Pancreas (tissue), 10 donors: ENCODE measurements around the gene GRK5. TPM values are rescaled to one million over a fixed set of nuclear protein-coding genes. Genes with fewer than 3 reads are reported as not detected.

Experiments used
- ATAC-seq, 4 donors: fragments of 200-7000 bp; cut with Tn5 transposase; one replicate each; pipeline versions ENCODE4 v1.8.0 to v1.9.1; 2020; ENCODE audit warnings: mild to moderate bottlenecking in 4 of 4, moderate library complexity in 4 of 4
- DNase-seq, 6 donors: peaks; one replicate each; pipeline ENCODE4 v3.0.0-alpha.2; 2020
- FAIRE-seq: peaks from 2 replicates; lab custom pipeline; 2012; peaks lifted over from hg19 to GRCh38; lab: Jason Lieb, UNC
- H3K27ac ChIP-seq, 4 donors: fragments of 200-600 bp; sonication (generic); 1 replicate in 3 of 4; 2 replicates in 1 of 4; pipeline versions ENCODE4 v1.5.0 to v1.8.0; 2020
- H3K27me3 ChIP-seq, 4 donors: fragments of 200-600 bp; one replicate each; pipeline ENCODE4 v1.8.0; 2021
- H3K36me3 ChIP-seq, 3 donors: fragments of 200-600 bp; sonication (generic) in 1 of 3; one replicate each; pipeline versions ENCODE4 v1.5.0 to v1.8.0; 2020 to 2021
- H3K4me1 ChIP-seq, 3 donors: fragments of 200-600 bp; one replicate each; pipeline ENCODE4 v1.8.0; 2021
- H3K4me3 ChIP-seq, 4 donors: fragments of 200-600 bp; sonication (generic) in 2 of 4; one replicate each; pipeline versions ENCODE4 v1.5.0 to v1.8.0; 2020 to 2021
- H3K9me3 ChIP-seq, 4 donors: fragments of 200-600 bp; one replicate each; pipeline ENCODE4 v1.8.0; 2021
- CTCF ChIP-seq, 4 donors: fragments of 200-600 bp; sonication (generic) in 3 of 4; IDR thresholded peaks; one replicate each; pipeline versions ENCODE4 v1.5.0 to v1.8.0; 2021; ENCODE audit warnings: antibody characterized with exemption in 4 of 4
- WGBS, 2 donors: extraction: QIAGEN DNeasy Blood & Tissue Kit; methylation state at CpG; one replicate each; pipeline ENCODE4 v1.1.7; 2013; 5-methylcytosine and 5-hydroxymethylcytosine counted together
- intact Hi-C, 3 donors: fragments of 100-400 bp; cut with DNase I; formaldehyde crosslinking; loops; one replicate each; pipeline versions ENCODE4 v1.11.1 to v1.14.2; 2022
- polyA plus RNA-seq, 2 donors: library from polyadenylated mRNA; stranded (reverse); fragments of 200-250 nt; gene quantifications; one replicate each; pipeline ENCODE4 v1.2.3, GENCODE V29; 2013
- total RNA-seq, 6 donors: library from RNA; stranded (reverse); fragmentation: NEBNext Ultra II Directional in 4 of 6; extraction: Animal tissue kit (Norgen Biotek cat#: 25700) in 4 of 6; gene quantifications; one replicate each; pipeline versions ENCODE4 v1.2.1 to v1.2.4, GENCODE V29; 2021 to 2023
- donor health status: healthy with polysubstance abuse.
- donor health status: DM: no; HTN: no; CAD: no; lungs with moderate emphysema.
- donor health status: DM: no; HTN: no; CAD: no.
- donor health status: control.
- donor health status: control.
- donor health status: Bipolar disorder and iron deficiency.
- donor health status: DM: yes; HTN: yes; CAD: no.
- donor health status: DM: no; HTN: no; CAD: no.
- donor health status: DM: no; HTN: no; CAD: no.
- donor health status: DM: yes; HTN: yes; CAD: no.

GRK5 gene
- total and polyA plus RNA-seq, 8 donors, result 1.4 to 6.0 (median 2.5) TPM

GRCh38 chr10:119352807-119353206 lies 145.4 kb downstream of the GRK5 start:
- TF ChIP-seq CTCF (IDR thresholded peaks at IDR 0.05), result no peak
- DNase-seq (no peak), ATAC-seq (no peak), FAIRE-seq (no peak)
- intact Hi-C loops, result no loop called here
- no peaks in the 10 kb centered on the region for H3K9me3 ChIP-seq
- no peak overlapping the region for H3K27ac ChIP-seq
- H3K27me3 ChIP-seq, result no peaks in the 10 kb centered on the region
- H3K4me1 ChIP-seq, result peaks cover 0 to 4% (median 0%) of the 10 kb centered on the region in 3 donors
- WGBS, 2 donors, result 94 to 95% methylated on average over 6 of the region's 6 CpGs
- H3K4me3 ChIP-seq, result no peak overlapping the region
- no peaks in the 10 kb centered on the region for H3K36me3 ChIP-seq

GRCh38 chr10:119353421-119353820 lies 146.1 kb downstream of the GRK5 start:
- Histone ChIP-seq H3K27me3 (no peaks in the 10 kb centered on the region), H3K4me1 (peaks cover 0 to 4% (median 0%) of the 10 kb centered on the region in 3 donors), H3K9me3 (no peaks in the 10 kb centered on the region), H3K4me3 (no peak overlapping the region), H3K36me3 (no peaks in the 10 kb centered on the region), H3K27ac (no peak overlapping the region)
- 92 to 98% methylated on average over 2 of the region's 2 CpGs for WGBS, 2 donors
- TF ChIP-seq CTCF (IDR thresholded peaks at IDR 0.05), result no peak
- intact Hi-C loops, result no loop called here
- FAIRE-seq, result no peak
- no peak for ATAC-seq
- no peak for DNase-seq

GRCh38 chr10:119355930-119356329 lies 148.6 kb downstream of the GRK5 start:
- H3K4me1 ChIP-seq, result no peaks in the 10 kb centered on the region
- intact Hi-C loops, result no loop called here
- H3K36me3 ChIP-seq, result no peaks in the 10 kb centered on the region
- WGBS, 2 donors, result 84 to 85% methylated on average over 2 of the region's 2 CpGs
- H3K27me3 ChIP-seq, result no peaks in the 10 kb centered on the region
- TF ChIP-seq CTCF (IDR thresholded peaks at IDR 0.05), result no peak
- FAIRE-seq (no peak), ATAC-seq (no peak), DNase-seq (no peak)
- no peak overlapping the region for H3K4me3 ChIP-seq
- no peak overlapping the region for H3K27ac ChIP-seq
- H3K9me3 ChIP-seq, result no peaks in the 10 kb centered on the region

DNA sequence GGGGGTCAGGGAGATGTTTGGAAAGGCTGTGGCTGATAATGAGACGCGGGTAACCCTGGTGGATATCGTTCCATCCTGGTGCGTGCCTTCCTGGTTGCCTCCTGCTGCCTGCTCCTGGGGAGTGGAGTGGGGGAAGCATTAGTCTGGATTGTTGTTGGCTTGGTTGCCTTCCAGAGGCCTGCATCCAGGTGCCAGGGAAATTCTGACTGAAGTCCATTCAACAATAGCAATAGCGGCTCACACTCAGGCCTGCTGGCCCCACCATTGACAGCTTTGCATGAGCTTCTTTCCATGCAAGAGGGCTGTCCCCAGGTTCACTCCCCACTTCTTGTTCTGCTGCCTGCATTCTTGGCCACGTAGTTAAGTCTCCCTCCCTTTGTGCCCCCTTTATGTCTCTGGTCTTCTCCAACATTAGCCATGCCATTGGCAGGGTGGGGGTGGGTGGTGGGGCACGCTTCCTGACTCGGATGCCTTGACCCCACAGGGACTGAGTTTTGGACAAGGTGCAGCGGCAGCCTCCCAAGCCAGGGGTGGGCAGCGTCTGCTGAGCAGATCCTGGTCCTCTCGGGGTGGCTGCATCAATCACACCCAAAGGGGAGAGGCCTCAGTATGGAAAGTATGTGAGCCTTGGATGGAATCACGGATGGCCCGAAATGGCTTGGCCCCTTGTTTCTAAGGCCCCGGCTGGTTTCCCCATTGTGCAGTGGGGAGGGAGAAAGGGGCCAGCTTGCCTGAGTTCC lies 150.2 kb downstream of the GRK5 start:
- peaks cover 0 to 9% (median 6%) of the 10 kb centered on the region in 3 donors for H3K4me1 ChIP-seq
- H3K27ac ChIP-seq, result no peak overlapping the region
- no peaks in the 10 kb centered on the region for H3K27me3 ChIP-seq
- no peak overlapping the region for H3K4me3 ChIP-seq
- DNase-seq (no peak), FAIRE-seq (no peak), ATAC-seq (no peak)
- TF ChIP-seq CTCF (IDR thresholded peaks at IDR 0.05), result no peak
- intact Hi-C loops, result no loop called here
- no peaks in the 10 kb centered on the region for H3K9me3 ChIP-seq
- H3K36me3 ChIP-seq, result no peaks in the 10 kb centered on the region
- WGBS, 2 donors, result 90% methylated on average over 14 of the region's 14 CpGs

DNA sequence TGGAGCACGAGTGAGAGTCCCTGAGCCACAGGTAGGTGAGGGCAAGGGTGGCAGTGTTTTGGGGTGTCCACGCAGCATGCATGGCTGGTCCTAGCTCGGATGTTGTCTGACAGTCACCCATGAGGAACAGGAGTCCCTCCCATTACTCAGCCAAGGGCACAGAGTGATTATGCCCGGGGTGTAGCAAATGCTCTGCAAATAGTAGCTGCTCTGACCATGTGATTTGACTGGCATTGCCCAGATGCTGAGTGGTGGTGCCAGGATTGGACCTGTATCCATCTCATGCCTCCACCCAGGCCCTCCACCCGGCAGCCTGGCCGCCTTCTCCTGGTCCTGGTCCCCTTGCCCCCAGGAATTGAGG lies 150.8 kb downstream of the GRK5 start:
- Histone ChIP-seq H3K27ac (no peak overlapping the region), H3K9me3 (no peaks in the 10 kb centered on the region), H3K36me3 (no peaks in the 10 kb centered on the region), H3K4me3 (no peak overlapping the region), H3K4me1 (peaks cover 0 to 9% (median 7%) of the 10 kb centered on the region in 3 donors), H3K27me3 (no peaks in the 10 kb centered on the region)
- DNase-seq (no peak), FAIRE-seq (no peak), ATAC-seq (no peak)
- intact Hi-C loops, result no loop called here
- WGBS, 2 donors, result 81% methylated on average over 6 of the region's 6 CpGs
- TF ChIP-seq CTCF (IDR thresholded peaks at IDR 0.05), result no peak
